Colonic mucosa (tissue), 4 donors: ENCODE results near the gene BIRC6. TPM values are rescaled to one million over a fixed set of nuclear protein-coding genes. Genes with fewer than 3 reads are reported as not detected.

Experiments
- DNase-seq: peaks from one replicate; pipeline ENCODE4 v3.0.0-alpha.2; 2020
- H3K27ac ChIP-seq: fragments of 200-600 bp; one replicate; pipeline ENCODE4 v1.8.0; 2021
- H3K27me3 ChIP-seq: fragments of 200-600 bp; one replicate; pipeline ENCODE4 v1.8.0; 2021
- H3K36me3 ChIP-seq: fragments of 200-600 bp; one replicate; pipeline ENCODE4 v1.8.0; 2021
- H3K4me1 ChIP-seq: fragments of 200-600 bp; one replicate; pipeline ENCODE4 v1.8.0; 2021; ENCODE audit warnings: mild to moderate bottlenecking
- H3K4me3 ChIP-seq: fragments of 200-600 bp; one replicate; pipeline ENCODE4 v1.8.0; 2021
- H3K9ac ChIP-seq, 2 donors: one replicate each; pipeline ENCODE4 v1.7.0; 2013; ENCODE audit warnings: control low read depth in 2 of 2, low read depth in 2 of 2, low read length in 2 of 2
- H3K9me3 ChIP-seq: fragments of 200-600 bp; one replicate; pipeline ENCODE4 v1.8.0; 2021
- CTCF ChIP-seq: fragments of 200-600 bp; IDR thresholded peaks from one replicate; pipeline ENCODE4 v1.8.0; 2022; ENCODE audit warnings: antibody characterized with exemption, mild to moderate bottlenecking
- intact Hi-C: fragments of 100-400 bp; cut with DNase I; formaldehyde crosslinking; loops from one replicate; pipeline ENCODE4 v1.14.1; 2022
- total RNA-seq, 2 donors: library from RNA; stranded (reverse); fragmentation: NEBNext Ultra II Directional in 1 of 2; extraction: Animal tissue kit (Norgen Biotek cat#: 25700) in 1 of 2; gene quantifications; one replicate each; pipeline ENCODE4 v1.2.1, GENCODE V29; 2021
- donor health status: healthy.
- donor health status: DM: no; HTN: no; CAD: no.
- donor health status: DM: no; HTN: no; CAD: no.

BIRC6 gene
- total RNA-seq, 2 donors from 2014 or later = 74.6 to 93.1 TPM

GRCh38 chr2:32617599-32618189 lies 260.9 kb downstream of the BIRC6 start:
- Histone ChIP-seq H3K4me3 (no peak overlapping the region), H3K36me3 (peaks cover 5% of the 10 kb centered on the region), H3K27me3 (no peaks in the 10 kb centered on the region), H3K4me1 (no peaks in the 10 kb centered on the region), H3K9me3 (no peaks in the 10 kb centered on the region), H3K27ac (no peak overlapping the region), H3K9ac (no peak overlapping the region)
- no peak for DNase-seq
- intact Hi-C loops = no loop called here
- TF ChIP-seq CTCF = no peak

- DNase-seq = no peak
- Histone ChIP-seq H3K36me3 (no peaks in the 10 kb centered on the region), H3K27ac (no peak overlapping the region), H3K4me1 (no peaks in the 10 kb centered on the region), H3K9ac (no peak overlapping the region), H3K9me3 (no peaks in the 10 kb centered on the region), H3K27me3 (no peaks in the 10 kb centered on the region), H3K4me3 (no peak overlapping the region)
- no peak for TF ChIP-seq CTCF
- intact Hi-C loops = no loop called here
Measured at GRCh38 chr2:32622570-32623310, 265.9 kb downstream of the BIRC6 start.

- no peaks in the 10 kb centered on the region for H3K27me3 ChIP-seq
- no peak overlapping the region for H3K27ac ChIP-seq
- DNase-seq = no peak
- no peaks in the 10 kb centered on the region for H3K9me3 ChIP-seq
- H3K4me1 ChIP-seq = no peaks in the 10 kb centered on the region
- H3K4me3 ChIP-seq = no peak overlapping the region
- H3K9ac ChIP-seq = no peak overlapping the region
- H3K36me3 ChIP-seq = no peaks in the 10 kb centered on the region
- intact Hi-C loops = no loop called here
- TF ChIP-seq CTCF = no peak
Measured at GRCh38 chr2:32623311-32623706, 266.5 kb downstream of the BIRC6 start.

- no peak overlapping the region for H3K9ac ChIP-seq
- no peak overlapping the region for H3K27ac ChIP-seq
- H3K4me1 ChIP-seq = peaks cover 6% of the 10 kb centered on the region
- intact Hi-C loops = no loop called here
- TF ChIP-seq CTCF = no peak
- no peak overlapping the region for H3K4me3 ChIP-seq
- H3K36me3 ChIP-seq = no peaks in the 10 kb centered on the region
- no peak for DNase-seq
- H3K9me3 ChIP-seq = no peaks in the 10 kb centered on the region
- no peaks in the 10 kb centered on the region for H3K27me3 ChIP-seq
Measured at GRCh38 chr2:32624812-32625211, 268.0 kb downstream of the BIRC6 start.

- Histone ChIP-seq H3K4me1 (peaks cover 6% of the 10 kb centered on the region), H3K9me3 (no peaks in the 10 kb centered on the region), H3K4me3 (no peak overlapping the region), H3K36me3 (no peaks in the 10 kb centered on the region), H3K9ac (no peak overlapping the region), H3K27me3 (no peaks in the 10 kb centered on the region), H3K27ac (no peak overlapping the region)
- DNase-seq = no peak
- intact Hi-C loops = no loop called here
- TF ChIP-seq CTCF = no peak
Measured at GRCh38 chr2:32626639-32627221, 269.9 kb downstream of the BIRC6 start.
